Measurements from ENCODE around the gene TTN.

DNA sequence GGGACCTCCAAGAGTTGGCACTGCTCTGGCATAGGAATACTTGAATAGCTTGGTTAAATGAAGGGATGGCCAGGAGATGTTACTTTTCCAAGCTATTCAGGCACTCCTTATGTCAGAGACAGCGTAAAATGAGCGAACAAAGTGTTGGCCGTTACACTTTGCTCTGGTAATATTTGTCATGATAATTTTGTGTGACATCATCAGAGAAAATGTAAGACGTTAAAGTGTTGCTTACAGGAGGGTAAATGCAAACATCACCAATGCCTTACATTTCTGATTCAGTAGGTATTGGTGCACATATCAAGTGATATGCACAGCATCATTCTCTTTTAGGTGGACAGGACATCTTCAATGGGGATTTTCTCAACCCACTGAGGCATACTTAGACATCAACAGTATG, 281.0 kb downstream of the TTN start:
- TF ChIP-seq, protein P1, sequence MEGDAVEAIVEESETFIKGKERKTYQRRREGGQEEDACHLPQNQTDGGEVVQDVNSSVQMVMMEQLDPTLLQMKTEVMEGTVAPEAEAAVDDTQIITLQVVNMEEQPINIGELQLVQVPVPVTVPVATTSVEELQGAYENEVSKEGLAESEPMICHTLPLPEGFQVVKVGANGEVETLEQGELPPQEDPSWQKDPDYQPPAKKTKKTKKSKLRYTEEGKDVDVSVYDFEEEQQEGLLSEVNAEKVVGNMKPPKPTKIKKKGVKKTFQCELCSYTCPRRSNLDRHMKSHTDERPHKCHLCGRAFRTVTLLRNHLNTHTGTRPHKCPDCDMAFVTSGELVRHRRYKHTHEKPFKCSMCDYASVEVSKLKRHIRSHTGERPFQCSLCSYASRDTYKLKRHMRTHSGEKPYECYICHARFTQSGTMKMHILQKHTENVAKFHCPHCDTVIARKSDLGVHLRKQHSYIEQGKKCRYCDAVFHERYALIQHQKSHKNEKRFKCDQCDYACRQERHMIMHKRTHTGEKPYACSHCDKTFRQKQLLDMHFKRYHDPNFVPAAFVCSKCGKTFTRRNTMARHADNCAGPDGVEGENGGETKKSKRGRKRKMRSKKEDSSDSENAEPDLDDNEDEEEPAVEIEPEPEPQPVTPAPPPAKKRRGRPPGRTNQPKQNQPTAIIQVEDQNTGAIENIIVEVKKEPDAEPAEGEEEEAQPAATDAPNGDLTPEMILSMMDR (IDR thresholded peaks at IDR 0.05), result no peak
- no peak for TF ChIP-seq POLR2A (IDR thresholded peaks at IDR 0.05)

All from uterus (tissue), 2 donors.